A549 (cell line): ENCODE results near the gene LRRN4CL. TPM values are rescaled to one million over a fixed set of nuclear protein-coding genes. Genes with fewer than 3 reads are reported as not detected.
A peak's percentile ranks its signal among the peaks of the same experiment; 100 is the strongest.

Source experiments
- ATAC-seq, 2 experiments: fragments of 200-7000 bp in 1 of 2; fragments of >200 bp in 1 of 2; cut with Nextera tagmentation in 1 of 2; cut with Tn5 transposase in 1 of 2; 3 replicates each; pipeline versions ENCODE4 v1.8.0 to v1.9.1; 2018 to 2020; ENCODE audit warnings: mild to moderate bottlenecking in 1 of 2, moderate library complexity in 1 of 2
- CTCF ChIA-PET: fragments of 300-600 bp; sonication (Branson Sonifier 250); formaldehyde crosslinking; extraction: SDS; loops from one replicate; lab custom pipeline; 2021; ENCODE audit warnings: antibody characterized with exemption, inconsistent platforms; lab: Yijun Ruan, JAX
- POLR2A ChIA-PET: fragments of 350-600 bp; formaldehyde crosslinking; extraction: SDS; loops from one replicate; lab custom pipeline; 2021; ENCODE audit warnings: antibody characterized with exemption, inconsistent platforms; lab: Yijun Ruan, JAX
- DNase-seq, 2 experiments: peaks; one replicate each; pipeline versions ENCODE4 v3.0.0 to v3.0.0-alpha.2; 2011 to 2016; ENCODE audit warnings: low read depth in 1 of 2, low spot score in 1 of 2
- FAIRE-seq: peaks from 2 replicates; lab custom pipeline; 2011; peaks lifted over from hg19 to GRCh38; lab: Jason Lieb, UNC
- H3K27ac ChIP-seq, 2 experiments: fragments of >200 bp; sonication (Bioruptor Twin); formaldehyde crosslinking; 3 replicates each; pipeline ENCODE4 v1.5.1; 2016 to 2017
- H3K4me1 ChIP-seq: fragments of >200 bp; sonication (Bioruptor Twin); formaldehyde crosslinking; 3 replicates; pipeline ENCODE4 v1.6.1; 2016
- H3K4me2 ChIP-seq: fragments of >200 bp; sonication (Bioruptor Twin); formaldehyde crosslinking; 3 replicates; pipeline ENCODE4 v1.6.1; 2016
- H3K4me3 ChIP-seq: fragments of >200 bp; sonication (Bioruptor Twin); formaldehyde crosslinking; 3 replicates; pipeline ENCODE4 v1.5.1; 2016
- H3K9me3 ChIP-seq: fragments of >200 bp; sonication (Bioruptor Twin); formaldehyde crosslinking; 3 replicates; pipeline ENCODE4 v1.6.1; 2016
- CEBPB ChIP-seq, 2 experiments: fragments of >200 bp in 1 of 2; sonication (Bioruptor Twin) in 1 of 2; formaldehyde crosslinking in 1 of 2; IDR thresholded peaks; 2 replicates each; pipeline ENCODE4 v1.6.1; 2012 to 2016
- EHMT2 ChIP-seq: fragments of 200-600 bp; sonication (generic); IDR thresholded peaks from 2 replicates; pipeline ENCODE4 v1.6.1; 2016; ENCODE audit warnings: antibody characterized with exemption, low read depth, mild to moderate bottlenecking, moderate library complexity
- EP300 ChIP-seq, 2 experiments: fragments of >200 bp; sonication (Bioruptor Twin); formaldehyde crosslinking; IDR thresholded peaks; 2 replicates in 1 of 2; 3 replicates in 1 of 2; pipeline ENCODE4 v1.6.1; 2016 to 2017
- FOSB ChIP-seq: fragments of 250-450 bp; sonication (Bioruptor Pico); IDR thresholded peaks from 2 replicates; pipeline ENCODE4 v1.5.0; 2020; ENCODE audit warnings: mild to moderate bottlenecking, moderate library complexity
- FOSL2 ChIP-seq, 2 experiments: fragments of 450-650 bp in 1 of 2; fragments of >200 bp in 1 of 2; sonication (Bioruptor Twin) in 1 of 2; formaldehyde crosslinking; IDR thresholded peaks; 2 replicates each; pipeline versions ENCODE4 v1.5.0 to v1.6.1; 2016 to 2020; ENCODE audit warnings: mild to moderate bottlenecking in 1 of 2, moderate library complexity in 1 of 2
- HDAC2 ChIP-seq: fragments of 200-600 bp; sonication (generic); IDR thresholded peaks from 2 replicates; pipeline ENCODE4 v1.6.1; 2016
- HMGXB4 ChIP-seq: fragments of 250-450 bp; sonication (Bioruptor Pico); IDR thresholded peaks from 2 replicates; pipeline ENCODE4 v1.5.0; 2021; ENCODE audit warnings: mild to moderate bottlenecking, moderate library complexity, borderline replicate concordance
- HOXB13 ChIP-seq: fragments of 250-450 bp; sonication (Bioruptor Pico); IDR thresholded peaks from 2 replicates; pipeline ENCODE4 v1.5.0; 2020; ENCODE audit warnings: low read depth, mild to moderate bottlenecking, moderate library complexity
- HOXB5 ChIP-seq: fragments of 250-450 bp; sonication (Bioruptor Pico); IDR thresholded peaks from 2 replicates; pipeline ENCODE4 v1.5.0; 2020; ENCODE audit warnings: mild to moderate bottlenecking, moderate library complexity
- JUN ChIP-seq, 2 experiments: fragments of >200 bp; sonication (Bioruptor Twin); formaldehyde crosslinking; IDR thresholded peaks; 2 replicates in 1 of 2; 3 replicates in 1 of 2; pipeline ENCODE4 v1.6.1; 2016 to 2017
- KDM5A ChIP-seq: fragments of 200-600 bp; sonication (generic); IDR thresholded peaks from 2 replicates; pipeline ENCODE4 v1.6.1; 2016; ENCODE audit warnings: antibody characterized with exemption, mild to moderate bottlenecking
- MAFK ChIP-seq: fragments of 450-650 bp; IDR thresholded peaks from 2 replicates; pipeline ENCODE4 v1.6.1; 2014; ENCODE audit not compliant: partially characterized antibody
- MAX ChIP-seq: IDR thresholded peaks from 2 replicates; pipeline ENCODE4 v1.6.1; 2012
- MAZ ChIP-seq: fragments of 150-350 bp; IDR thresholded peaks from 2 replicates; pipeline ENCODE4 v1.6.1; 2014; ENCODE audit warnings: antibody characterized with exemption, low read depth, low read length, borderline replicate concordance
- PHF8 ChIP-seq: fragments of 200-600 bp; sonication (generic); IDR thresholded peaks from 2 replicates; pipeline ENCODE4 v1.6.1; 2016; ENCODE audit warnings: low read depth, mild to moderate bottlenecking, antibody characterized with exemption, moderate library complexity, borderline replicate concordance
- POLR2A ChIP-seq: IDR thresholded peaks from 2 replicates; pipeline ENCODE4 v1.6.1; 2012; ENCODE audit warnings: mild to moderate bottlenecking, low read length
- RFX5 ChIP-seq: fragments of 450-650 bp; IDR thresholded peaks from 2 replicates; pipeline ENCODE4 v1.7.1; 2014; ENCODE audit warnings: antibody characterized with exemption, mild to moderate bottlenecking, moderate library complexity
- SMC3 ChIP-seq: fragments of >200 bp; sonication (Bioruptor Twin); formaldehyde crosslinking; IDR thresholded peaks from 3 replicates; pipeline ENCODE4 v1.6.1; 2018; ENCODE audit warnings: inconsistent platforms
- TP53 ChIP-seq: fragments of 250-450 bp; sonication (Bioruptor Pico); IDR thresholded peaks from 2 replicates; pipeline ENCODE4 v1.5.0; 2021; ENCODE audit warnings: mild to moderate bottlenecking, moderate library complexity
- ZFP36 ChIP-seq: fragments of 450-650 bp; IDR thresholded peaks from 2 replicates; pipeline ENCODE4 v1.6.1; 2014; ENCODE audit warnings: borderline replicate concordance; ENCODE audit not compliant: partially characterized antibody
- WGBS: methylation state at CpG from one replicate; pipeline ENCODE4 v1.1.6; 2017; ENCODE audit errors: missing lambda C conversion rate; 5-methylcytosine and 5-hydroxymethylcytosine counted together
- polyA plus RNA-seq, 4 experiments: library from polyadenylated mRNA; depleted of rRNA in 3 of 4; stranded (reverse); fragments of >200 nt; fragmentation: RNase III in 1 of 4; extraction: RNeasy Plus Mini Kit Qiagen cat#74134 plus additional on column Dnase treatment in 1 of 4; gene quantifications; 2 replicates in 3 of 4; 3 replicates in 1 of 4; pipeline ENCODE4 v1.2.3, GENCODE V29; 2011 to 2017
- TF ChIP-seq, protein P1 (sequence below): IDR thresholded peaks from 2 replicates; pipeline ENCODE4 v1.6.1; 2012
- TF ChIP-seq, protein P2 (sequence below): fragments of >200 bp; sonication (Bioruptor Twin); formaldehyde crosslinking; IDR thresholded peaks from 3 replicates; pipeline ENCODE4 v1.6.1; 2016

The LRRN4CL gene
- polyA plus RNA-seq, 2 of the 4 experiments (the other 2 are of a cell fraction): 0.03 to 0.04 TPM

- FAIRE-seq: no peak
- TF ChIP-seq PHF8: peak; percentile 75
- TF ChIP-seq, protein P1, sequence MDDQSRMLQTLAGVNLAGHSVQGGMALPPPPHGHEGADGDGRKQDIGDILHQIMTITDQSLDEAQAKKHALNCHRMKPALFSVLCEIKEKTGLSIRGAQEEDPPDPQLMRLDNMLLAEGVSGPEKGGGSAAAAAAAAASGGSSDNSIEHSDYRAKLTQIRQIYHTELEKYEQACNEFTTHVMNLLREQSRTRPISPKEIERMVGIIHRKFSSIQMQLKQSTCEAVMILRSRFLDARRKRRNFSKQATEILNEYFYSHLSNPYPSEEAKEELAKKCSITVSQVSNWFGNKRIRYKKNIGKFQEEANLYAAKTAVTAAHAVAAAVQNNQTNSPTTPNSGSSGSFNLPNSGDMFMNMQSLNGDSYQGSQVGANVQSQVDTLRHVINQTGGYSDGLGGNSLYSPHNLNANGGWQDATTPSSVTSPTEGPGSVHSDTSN: no peak
- no peak for TF ChIP-seq MAZ
- TF ChIP-seq MAX: peak; percentile 54
- TF ChIP-seq, protein P2, sequence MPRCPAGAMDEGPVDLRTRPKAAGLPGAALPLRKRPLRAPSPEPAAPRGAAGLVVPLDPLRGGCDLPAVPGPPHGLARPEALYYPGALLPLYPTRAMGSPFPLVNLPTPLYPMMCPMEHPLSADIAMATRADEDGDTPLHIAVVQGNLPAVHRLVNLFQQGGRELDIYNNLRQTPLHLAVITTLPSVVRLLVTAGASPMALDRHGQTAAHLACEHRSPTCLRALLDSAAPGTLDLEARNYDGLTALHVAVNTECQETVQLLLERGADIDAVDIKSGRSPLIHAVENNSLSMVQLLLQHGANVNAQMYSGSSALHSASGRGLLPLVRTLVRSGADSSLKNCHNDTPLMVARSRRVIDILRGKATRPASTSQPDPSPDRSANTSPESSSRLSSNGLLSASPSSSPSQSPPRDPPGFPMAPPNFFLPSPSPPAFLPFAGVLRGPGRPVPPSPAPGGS: peak; percentile 81; the same call in 2 of the 3 replicates
- no peak for TF ChIP-seq HDAC2
- peak; percentile 19; the same call in 1 of the 2 replicates for TF ChIP-seq KDM5A
- TF ChIP-seq HOXB13 (CRISPR knock-in tag): 0 out of 2 replicates have a peak, but pooled peaks have one; percentile 22
- no peak for TF ChIP-seq ZFP36
- TF ChIP-seq HMGXB4 (CRISPR knock-in tag): no peak
- peak; percentile 42 for TF ChIP-seq POLR2A
- peak; percentile 72 to 81; a peak in 4 of 5 replicates for TF ChIP-seq JUN (IDR thresholded peaks at IDR 0.05)
- ChIA-PET CTCF (interaction anchor here (0.6 to 3.1 kb wide), 9 partner anchors 21 to 116 kb away, joined by 3 to 15 read pairs (median 4); partner anchors contain the start of genes BSCL2, EML3 and GNG3), POLR2A (interaction anchor here (0.7 to 3.8 kb wide), 23 partner anchors 10 to 153 kb away, joined by 3 to 96 read pairs (median 9); partner anchors contain the start of genes BSCL2, C11orf98, CSKMT and GANAB)
- Histone ChIP-seq H3K27ac (peak within 1 kb of the TSS; percentile 97), H3K4me3 (peak within 1 kb of the TSS; percentile 78), H3K4me1 (peaks cover 26% of the 10 kb centered on the region), H3K9me3 (no peaks in the 10 kb centered on the region), H3K4me2 (peak within 1 kb of the TSS; percentile 92)
- DNase-seq: peak; percentile 85 to 89
- under 1% methylated on average over 29 of the region's 29 CpGs for WGBS
- peak; percentile 79 to 83 for ATAC-seq
Observed at GRCh38 chr11:62728171-62728988, 39.0 kb upstream of the LRRN4CL start, which contains the start of gene TTC9C. Gene TTC9C, plus strand, starts transcription at chr11:62728486. Its CDS starts 363 bp downstream, at chr11:62728849.

DNA sequence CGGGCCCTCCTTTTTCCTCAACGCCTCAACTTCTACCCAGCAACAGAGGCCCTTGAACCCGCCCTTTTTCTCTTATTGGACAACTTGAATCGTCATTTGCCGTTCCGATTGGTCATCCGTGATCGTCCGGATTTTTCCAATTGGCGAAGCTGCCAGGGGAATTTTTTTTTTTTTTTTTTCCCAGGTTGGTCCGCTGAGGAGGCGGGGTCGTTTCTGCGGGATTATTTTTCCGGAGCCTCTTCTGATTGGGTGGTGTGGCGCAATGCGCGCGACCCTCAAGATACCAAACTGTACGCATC, 38.5 kb upstream of the LRRN4CL start:
- FAIRE-seq (no peak), DNase-seq (peak; percentile 94 to 98), ATAC-seq (peak; percentile 79 to 84)
- H3K9me3 ChIP-seq: no peaks in the 10 kb centered on the region
- under 1% methylated on average over 19 of the region's 20 CpGs for WGBS
- H3K27ac ChIP-seq: peak overlapping the region; percentile 97
- POLR2A ChIA-PET: interaction anchor here (0.6 to 3.8 kb wide), 32 partner anchors 9 to 884 kb away, joined by 3 to 96 read pairs (median 6); partner anchors contain the start of genes B3GAT3, BSCL2, C11orf98 and CSKMT
- H3K4me1 ChIP-seq: peaks cover 25% of the 10 kb centered on the region
- CTCF ChIA-PET: interaction anchor here (0.6 to 3.1 kb wide), 11 partner anchors 10 to 137 kb away, joined by 3 to 15 read pairs (median 3); partner anchors contain the start of genes BSCL2, GNG3 and ZBTB3
- peak overlapping the region; percentile 78 for H3K4me3 ChIP-seq
- peak overlapping the region; percentile 92 for H3K4me2 ChIP-seq
- no peak for TF ChIP-seq EHMT2
- no peak for TF ChIP-seq EP300 (IDR thresholded peaks at IDR 0.05)
- no peak for TF ChIP-seq FOSB (CRISPR knock-in tag)
- TF ChIP-seq HOXB5 (CRISPR knock-in tag): no peak
- no peak for TF ChIP-seq PHF8
- TF ChIP-seq TP53 (CRISPR knock-in tag): no peak
- no peak for TF ChIP-seq FOSL2 (IDR thresholded peaks at IDR 0.05)
- TF ChIP-seq FOSL2 (CRISPR knock-in tag; IDR thresholded peaks at IDR 0.05): no peak
- TF ChIP-seq RFX5: peak; percentile 99
- peak in 1 of 2 experiments; percentile 74; a peak in 2 of 4 replicates for TF ChIP-seq CEBPB (IDR thresholded peaks at IDR 0.05)
- TF ChIP-seq SMC3: no peak
- TF ChIP-seq MAFK: no peak
- TF ChIP-seq, all 56 proteins: peak for 2
